HG03469 (cell line): ENCODE results near the gene HNRNPUL2.

ENCODE experiments used
- ATAC-seq: cut with Tn5 transposase; IDR thresholded peaks from one replicate; pipeline ENCODE4 v1.9.1; 2021; ENCODE audit warnings: mild to moderate bottlenecking, moderate library complexity, moderate number of reproducible peaks; ENCODE audit not compliant: unreplicated experiment

Gene HNRNPUL2

DNA sequence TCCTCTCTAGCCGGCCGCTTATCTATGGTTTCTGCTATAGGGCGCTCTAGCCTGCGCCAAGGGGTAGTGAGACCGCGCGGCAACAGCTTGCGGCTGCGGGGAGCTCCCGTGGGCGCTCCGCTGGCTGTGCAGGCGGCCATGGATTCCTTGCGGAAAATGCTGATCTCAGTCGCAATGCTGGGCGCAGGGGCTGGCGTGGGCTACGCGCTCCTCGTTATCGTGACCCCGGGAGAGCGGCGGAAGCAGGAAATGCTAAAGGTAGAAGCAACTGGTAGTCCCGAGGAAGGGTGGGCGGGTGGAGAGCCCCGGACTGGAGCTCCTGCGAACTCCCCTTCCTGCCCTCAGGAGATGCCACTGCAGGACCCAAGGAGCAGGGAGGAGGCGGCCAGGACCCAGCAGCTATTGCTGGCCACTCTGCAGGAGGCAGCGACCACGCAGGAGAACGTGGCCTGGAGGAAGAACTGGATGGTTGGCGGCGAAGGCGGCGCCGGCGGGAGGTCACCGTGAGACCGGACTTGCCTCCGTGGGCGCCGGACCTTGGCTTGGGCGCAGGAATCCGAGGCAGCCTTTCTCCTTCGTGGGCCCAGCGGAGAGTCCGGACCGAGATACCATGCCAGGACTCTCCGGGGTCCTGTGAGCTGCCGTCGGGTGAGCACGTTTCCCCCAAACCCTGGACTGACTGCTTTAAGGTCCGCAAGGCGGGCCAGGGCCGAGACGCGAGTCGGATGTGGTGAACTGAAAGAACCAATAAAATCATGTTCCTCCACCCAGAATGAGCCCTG is 55.5 kb downstream of the HNRNPUL2 start, which contains the start of the genes LBHD1 and UQCC3:
TSS of gene LBHD1 (minus strand) at position 660 of the 782 bp plus-strand sequence. CDS start 2,236 bp downstream, outside the sequence.
TSS of gene UQCC3 (plus strand) at position 66 of the 782 bp plus-strand sequence. CDS start at position 139, 73 bp downstream.
- ATAC-seq = no peak

DNA sequence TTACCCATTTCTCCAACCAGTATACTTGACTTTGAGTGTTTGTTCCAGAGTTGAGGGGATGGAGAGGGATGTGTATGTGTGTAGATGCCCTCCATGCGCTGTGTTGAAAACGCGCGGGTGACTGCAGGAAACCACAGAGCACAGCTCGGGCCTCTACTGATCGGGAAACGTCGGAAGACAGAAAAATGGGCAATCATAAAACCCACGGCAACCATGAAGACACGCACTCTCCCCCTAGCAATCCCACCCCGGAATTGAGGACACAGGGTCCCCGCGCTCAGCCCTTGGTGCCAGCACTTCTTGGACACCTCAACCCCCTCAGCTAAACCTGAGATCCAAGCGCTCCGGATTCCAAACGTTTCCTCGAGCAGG is 56.0 kb downstream of the HNRNPUL2 start:
- no peak for ATAC-seq

DNA sequence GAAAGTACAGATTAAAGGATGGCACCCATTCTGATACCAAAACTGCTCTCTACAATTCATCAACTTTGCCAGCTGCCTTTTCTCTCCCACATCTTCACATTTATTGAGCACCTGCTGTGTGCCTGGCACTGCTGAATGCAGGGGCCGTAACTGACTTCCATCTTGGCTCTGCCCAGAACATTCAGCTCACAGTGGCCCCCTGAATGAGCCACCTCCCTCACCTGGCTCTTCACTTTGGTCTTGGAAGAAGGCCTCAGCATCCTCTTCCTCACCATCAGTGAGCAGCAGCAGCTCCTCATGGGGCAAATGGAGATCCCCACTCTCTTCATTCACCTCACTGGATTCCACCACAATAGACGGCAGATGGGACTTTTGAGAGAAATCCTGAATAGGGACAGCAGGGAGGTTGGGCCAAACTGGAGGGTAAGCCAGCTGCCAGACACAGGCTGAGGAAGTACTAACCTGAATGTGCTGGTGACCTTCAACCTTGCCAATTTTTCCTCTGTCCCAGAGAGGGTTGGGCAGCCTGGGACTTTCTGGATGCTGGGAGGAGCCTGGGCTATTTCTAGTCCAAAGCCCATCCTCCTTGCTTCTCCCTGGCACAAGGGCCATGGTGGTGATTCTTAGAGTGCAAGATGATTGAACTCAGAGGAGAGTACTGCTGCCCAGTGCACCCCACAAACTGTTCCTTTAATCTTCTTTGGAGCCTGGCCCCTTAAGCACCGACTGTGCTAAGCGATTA is 57.7 kb downstream of the HNRNPUL2 start:
- ATAC-seq = no peak

DNA sequence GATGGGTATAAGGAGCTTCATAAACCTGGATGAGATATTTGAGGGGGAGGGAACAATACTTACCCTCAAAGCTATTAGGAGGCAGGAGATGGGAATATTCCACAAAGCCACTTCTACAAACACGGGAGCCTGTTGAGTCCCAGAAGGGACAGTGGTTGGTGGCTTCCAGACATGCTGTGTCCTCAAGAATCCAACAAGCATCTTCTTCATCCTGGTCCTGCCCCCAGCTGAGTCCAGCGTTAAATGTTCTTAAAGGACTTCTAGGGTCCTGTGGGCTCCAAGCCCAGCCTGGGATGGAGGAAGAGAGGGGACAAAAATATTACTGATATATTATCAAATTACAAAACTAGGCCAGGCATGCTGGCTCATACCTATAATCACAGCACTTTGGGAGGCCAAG is 59.8 kb downstream of the HNRNPUL2 start:
- no peak for ATAC-seq

DNA sequence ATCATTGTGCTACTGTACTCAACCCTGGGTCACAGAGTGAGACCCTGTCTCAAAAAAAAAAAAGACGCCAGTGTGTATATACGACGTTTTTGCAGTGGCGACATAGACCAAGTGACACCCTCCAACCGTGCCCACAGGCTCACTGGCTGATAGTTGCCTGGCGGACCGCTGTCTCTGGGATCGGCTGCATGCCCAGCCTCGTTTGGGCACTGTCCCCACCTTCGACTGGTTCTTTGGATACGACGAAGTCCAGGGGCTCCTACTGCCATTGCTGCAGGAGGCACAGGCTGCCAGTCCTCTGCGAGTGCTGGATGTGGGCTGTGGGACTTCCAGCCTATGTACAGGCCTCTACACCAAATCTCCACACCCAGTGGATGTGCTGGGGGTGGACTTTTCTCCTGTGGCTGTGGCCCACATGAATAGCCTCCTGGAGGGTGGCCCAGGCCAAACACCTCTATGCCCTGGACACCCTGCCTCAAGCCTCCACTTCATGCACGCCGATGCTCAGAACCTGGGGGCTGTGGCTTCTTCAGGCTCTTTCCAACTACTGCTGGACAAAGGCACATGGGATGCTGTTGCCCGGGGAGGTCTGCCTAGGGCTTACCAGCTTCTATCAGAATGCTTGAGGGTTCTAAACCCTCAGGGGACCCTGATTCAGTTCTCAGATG is 60.9 kb downstream of the HNRNPUL2 start:
- ATAC-seq = no peak

DNA sequence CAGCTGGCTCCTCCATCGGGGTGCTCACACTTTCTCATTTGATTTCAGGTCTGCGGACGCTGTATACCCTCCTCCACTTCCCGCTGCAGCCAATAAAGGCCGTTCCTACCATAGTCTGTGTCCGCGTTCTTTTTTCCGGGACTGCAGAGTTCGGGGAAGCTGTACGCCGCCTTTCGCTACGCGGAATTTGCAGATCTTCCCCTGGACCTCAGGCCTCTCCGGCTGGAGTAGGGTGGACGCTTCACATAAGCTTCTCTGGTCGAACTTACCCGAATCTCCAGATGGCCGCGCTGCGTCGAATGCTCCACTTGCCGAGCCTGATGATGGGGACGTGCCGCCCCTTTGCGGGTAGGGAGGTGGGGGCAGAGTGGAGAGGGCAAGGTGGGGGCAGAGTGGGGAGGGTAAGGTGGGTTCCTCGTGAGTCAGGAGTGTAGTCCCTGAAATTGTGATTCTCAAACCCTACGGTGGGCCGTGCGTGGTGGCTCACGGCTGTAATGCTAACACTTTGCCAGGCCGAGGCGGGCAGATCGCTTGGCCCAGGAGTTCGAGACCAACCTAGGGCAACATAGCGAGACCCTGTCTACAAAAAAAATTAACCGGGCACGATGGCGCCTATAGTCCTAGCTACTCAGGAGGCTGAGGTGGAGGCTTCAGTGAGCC is 61.5 kb downstream of the HNRNPUL2 start:
- ATAC-seq = peak; percentile 9

DNA sequence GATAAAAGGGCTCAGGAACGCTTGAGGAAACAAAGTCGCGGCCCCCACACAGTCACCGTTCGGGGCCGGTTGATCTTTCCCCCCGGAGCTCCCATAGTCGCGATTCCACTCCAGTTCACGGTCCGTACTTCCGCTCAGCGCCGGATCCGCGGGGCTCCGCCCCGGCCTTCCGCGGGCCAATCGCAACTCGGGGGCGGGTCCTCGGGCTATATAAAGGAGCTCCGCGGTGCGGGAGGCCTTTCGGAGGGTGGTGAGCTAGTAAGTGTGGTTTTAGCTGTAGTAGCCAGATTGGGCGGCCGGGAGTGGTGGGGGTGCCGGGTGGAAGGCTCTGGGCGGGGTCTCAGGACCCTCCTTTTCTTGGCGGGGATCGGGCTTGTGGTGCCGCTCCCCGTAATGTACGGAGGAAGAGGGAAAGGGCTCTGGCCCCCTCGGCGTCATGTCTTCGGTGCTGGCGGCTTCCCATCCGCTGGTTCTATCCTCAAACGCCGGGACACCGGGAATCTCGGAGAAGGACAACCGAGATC is 62.1 kb downstream of the HNRNPUL2 start, which contains the start of the genes C11orf98 and CSKMT:
TSS of gene C11orf98 (minus strand) at position 136 of the 524 bp plus-strand sequence. CDS start at position 95, 41 bp downstream.
TSS of gene CSKMT (plus strand) at position 238 of the 524 bp plus-strand sequence. CDS start 568 bp downstream, outside the sequence.
- peak; percentile 55 for ATAC-seq

DNA sequence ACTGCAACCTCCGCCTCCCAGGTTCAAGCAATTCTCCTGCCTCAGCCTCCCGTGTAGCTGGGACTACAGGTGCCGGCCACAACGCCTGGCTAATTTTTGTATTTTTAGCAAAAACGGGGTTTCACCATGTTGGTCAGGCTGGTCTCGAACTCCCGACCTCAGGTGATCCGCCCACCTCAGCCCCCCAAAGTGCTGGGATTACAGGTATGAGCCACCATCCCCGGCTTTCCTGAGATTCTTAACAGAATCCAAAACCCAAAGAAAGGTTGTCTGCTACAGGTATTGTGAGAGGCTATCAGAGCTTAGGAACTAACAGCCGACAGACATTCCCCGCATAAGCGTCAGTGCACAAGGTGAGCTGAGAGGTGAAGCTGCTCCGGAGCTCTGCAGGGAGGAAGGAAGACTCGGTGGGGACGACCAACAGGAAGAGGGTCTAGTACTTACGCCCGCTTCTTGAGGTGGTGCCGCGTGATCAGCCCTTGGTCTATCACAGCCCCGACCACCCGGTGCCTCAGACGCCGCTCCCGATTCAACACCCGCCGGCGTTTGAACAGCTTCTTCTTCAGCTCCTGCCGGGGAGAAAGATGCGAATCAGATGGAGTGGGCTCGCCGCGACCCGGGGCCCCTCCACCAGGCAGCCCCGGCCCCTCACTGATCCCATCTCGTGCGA is 62.7 kb downstream of the HNRNPUL2 start:
- ATAC-seq = no peak
